Activated CD8-positive, alpha-beta memory T cell treated with anti-CD3 and anti-CD28 coated beads, Interleukin-2, amount 50 U/mL, for 24 hours (primary cell): ENCODE data around the gene ZFAND3.

Experiments
- DNase-seq: peaks from one replicate; pipeline ENCODE4 v3.0.0-alpha.2; 2020; ENCODE audit errors: extremely low read depth

ZFAND3 gene

DNA sequence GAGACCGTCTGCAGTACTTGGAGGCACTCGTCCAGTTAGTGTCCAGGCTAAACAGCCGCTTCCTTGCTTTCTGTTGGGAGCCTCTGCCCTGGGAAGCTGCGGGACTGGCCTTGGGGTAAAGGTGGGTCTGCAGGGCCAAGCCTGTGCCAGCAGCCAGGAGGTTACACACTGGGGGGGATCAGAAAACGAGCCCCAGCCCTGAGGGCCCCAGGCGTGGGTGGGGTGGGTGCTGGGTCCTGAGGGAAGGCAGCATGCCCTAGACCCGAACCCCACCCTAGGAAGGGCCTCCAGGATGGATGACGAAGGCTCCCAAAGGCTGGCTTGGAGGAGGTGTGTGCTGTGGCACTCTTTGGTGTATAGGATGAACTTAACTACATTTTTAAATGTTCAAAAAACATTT, 335.2 kb downstream of the ZFAND3 start:
- no peak for DNase-seq

DNA sequence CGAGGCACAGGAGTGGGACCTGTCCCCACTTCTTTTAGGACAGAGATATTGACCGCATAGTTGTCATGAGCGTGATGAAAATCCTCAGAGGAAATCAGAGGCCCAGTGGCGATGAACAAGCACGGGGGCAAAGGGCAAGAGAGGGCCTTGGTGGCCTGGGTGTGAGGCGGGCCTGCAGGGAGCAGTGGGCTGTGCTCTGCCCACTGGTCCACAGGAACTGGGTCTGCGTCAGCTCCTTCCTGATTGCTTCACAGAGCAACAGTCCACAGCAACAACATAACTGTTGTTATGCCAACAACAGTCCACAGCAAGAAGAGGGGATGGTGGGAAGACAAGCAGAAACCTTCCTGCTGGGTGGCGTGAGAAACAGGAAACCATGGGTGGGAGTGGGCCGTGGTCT, 335.6 kb downstream of the ZFAND3 start:
- DNase-seq: no peak

DNA sequence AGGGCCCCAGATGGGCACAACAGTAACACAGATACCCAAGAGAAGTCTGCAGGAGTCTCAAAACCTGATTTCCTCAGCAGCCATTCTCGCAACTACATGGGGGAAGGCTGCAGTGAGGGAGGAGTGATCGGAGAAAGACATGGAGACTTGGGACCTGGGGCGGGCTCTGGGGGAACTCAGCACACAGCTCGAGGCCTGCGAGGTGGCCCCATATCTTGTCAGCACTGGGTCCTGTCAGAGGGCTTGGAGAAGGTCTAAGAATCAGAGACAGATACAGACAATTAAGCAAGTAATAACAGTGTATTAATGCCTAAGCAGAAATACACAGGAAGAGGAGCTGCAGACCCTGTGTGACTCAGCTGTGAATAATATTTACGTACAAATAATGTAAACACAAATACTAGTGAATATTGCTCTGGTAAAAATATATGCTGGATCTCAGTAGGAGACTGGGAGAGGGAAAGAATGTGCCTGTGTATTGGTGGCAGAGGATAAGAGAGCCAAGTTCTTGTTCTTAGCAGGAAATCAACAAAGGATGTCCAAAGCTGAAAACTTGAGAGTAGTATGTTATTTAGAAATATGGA, 336.2 kb downstream of the ZFAND3 start:
- DNase-seq: no peak

DNA sequence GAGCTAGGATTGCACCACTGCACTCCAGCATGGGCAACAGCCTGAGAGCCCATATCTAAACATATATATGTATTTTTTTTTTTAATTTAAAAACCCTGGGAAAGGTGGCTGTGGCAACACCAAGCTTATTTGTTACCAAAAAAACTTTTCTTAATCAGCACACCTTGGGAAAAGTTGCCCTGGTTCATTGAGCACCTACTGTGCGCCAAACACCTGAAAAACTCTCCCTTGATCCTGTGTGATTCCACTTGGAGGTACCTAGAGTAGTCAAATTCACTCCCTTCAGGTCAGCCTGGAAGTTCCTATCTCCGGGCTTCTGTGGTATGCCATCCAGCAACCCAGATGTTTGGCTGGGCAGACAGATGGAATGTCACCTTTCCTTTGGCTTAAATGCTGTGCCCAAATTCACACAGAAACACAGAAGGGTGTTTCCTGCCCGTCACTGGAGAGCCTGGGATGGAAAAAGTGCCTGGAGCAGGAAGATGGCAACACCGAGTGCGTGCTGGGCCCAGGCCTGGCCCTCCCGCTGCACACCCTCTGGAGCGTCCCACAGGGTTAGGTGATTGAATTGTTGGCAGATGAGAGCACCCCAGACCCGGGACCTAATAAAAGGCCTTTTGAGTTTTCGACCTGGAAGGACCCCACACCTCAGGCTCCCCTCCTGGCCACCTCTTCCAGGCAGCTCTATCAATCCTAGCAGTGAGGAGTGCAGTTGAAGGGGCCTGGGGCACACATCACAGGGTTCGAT, 337.5 kb downstream of the ZFAND3 start:
- no peak for DNase-seq

DNA sequence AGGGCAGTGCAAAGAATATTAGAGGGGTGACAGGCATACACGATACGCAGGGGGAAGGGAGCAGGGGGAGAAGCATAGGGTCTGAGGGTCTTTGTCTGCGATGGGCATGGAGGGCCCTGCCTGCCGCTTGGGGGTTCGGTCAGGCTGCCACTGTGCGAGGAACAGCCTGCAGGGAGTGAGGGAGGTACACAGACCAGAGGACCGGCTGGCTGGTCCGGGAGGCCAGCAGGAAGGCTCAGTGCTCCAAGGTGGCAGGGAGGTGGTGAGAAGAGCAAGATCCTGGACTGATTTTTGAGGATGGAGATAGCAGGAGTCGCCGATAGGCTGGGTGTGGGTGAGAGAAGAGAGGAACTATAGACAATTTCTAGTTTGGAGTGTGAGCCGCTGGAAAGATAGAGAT, 338.4 kb downstream of the ZFAND3 start:
- DNase-seq: no peak

DNA sequence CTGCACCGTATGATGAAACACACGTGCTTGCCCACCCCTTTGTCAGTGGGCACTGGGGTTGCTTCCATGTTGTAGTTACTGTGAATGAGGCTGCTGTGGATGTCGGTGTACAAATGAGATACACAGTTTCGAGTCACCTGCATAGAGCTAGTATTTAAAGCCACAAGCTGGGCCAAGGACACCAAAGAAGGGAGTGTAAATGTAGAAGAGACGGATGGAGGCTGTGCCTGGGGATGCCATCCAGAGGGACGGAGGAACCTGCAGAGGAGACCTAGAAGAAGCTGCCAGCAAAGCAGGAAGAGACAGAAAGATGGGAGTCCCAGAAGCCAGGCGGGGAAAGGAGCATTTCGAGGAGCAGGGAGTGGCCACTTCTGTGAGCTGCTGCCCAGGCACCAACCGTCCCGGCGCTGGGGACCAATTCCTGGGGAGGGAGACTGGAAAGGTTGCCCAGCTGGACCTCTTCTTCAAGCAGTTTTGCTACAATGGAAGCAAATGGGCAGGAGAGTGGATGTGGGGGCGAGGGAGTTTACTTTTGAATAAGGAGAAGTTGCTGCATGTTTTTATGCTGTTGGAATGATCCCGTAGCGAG, 339.3 kb downstream of the ZFAND3 start:
- DNase-seq: no peak

DNA sequence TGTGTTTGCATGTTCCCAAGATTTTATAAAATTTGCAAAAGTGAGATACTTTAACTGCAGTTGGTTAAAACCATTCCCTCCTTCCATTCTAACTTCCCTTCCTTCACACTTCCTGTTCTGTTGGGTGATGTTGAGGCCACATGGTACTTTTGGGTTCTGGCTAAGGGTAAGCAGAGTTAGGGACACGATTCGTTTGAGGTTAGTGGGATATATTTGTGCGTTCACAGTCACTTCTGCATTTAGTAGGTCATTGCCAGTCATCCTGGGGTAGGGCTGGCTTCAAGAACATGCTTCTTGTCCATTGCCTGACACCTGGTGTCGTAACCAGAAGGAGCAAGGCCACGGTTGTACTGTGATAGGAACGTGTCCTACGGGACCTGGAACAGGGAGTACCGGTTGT, 340.1 kb downstream of the ZFAND3 start:
- DNase-seq: no peak

DNA sequence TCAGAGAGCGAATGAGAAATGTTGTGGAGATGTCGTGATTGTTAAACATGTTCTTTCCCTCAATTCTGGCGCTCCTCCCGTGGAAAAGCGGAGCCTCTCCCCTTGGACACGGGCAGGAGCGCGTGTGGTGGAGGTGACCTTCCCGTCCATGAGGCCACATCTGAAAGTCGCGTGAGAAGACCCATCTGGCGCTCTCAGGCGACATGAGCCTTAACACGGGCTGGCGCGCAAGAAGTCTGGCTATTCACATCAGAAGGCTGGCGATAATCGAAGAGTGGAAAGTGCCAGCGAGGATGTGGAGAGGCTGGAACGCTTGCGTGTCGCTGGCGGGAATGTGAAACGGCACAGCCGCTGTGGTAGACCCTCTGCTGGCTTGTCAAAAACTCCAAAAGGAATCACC, 341.3 kb downstream of the ZFAND3 start:
- no peak for DNase-seq

DNA sequence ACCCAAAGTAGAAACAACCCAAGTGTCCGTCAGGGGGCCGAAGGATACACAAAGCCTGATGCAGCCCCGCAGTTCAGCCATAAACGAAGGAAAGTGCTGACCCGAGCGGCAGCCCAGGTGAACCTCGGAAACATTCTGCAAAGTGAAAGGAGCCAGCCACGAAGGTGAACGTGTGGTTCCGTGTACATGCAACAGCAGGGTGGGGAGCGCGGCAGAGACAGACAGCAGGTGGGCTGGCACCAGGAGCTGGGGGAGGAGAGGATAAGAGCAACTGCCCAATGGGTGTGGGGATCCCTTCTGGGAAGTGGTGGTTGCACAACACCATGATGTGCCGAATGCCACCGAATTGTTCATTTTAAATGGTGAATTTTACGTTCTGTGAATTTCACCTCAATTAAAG, 341.8 kb downstream of the ZFAND3 start:
- DNase-seq: no peak

DNA sequence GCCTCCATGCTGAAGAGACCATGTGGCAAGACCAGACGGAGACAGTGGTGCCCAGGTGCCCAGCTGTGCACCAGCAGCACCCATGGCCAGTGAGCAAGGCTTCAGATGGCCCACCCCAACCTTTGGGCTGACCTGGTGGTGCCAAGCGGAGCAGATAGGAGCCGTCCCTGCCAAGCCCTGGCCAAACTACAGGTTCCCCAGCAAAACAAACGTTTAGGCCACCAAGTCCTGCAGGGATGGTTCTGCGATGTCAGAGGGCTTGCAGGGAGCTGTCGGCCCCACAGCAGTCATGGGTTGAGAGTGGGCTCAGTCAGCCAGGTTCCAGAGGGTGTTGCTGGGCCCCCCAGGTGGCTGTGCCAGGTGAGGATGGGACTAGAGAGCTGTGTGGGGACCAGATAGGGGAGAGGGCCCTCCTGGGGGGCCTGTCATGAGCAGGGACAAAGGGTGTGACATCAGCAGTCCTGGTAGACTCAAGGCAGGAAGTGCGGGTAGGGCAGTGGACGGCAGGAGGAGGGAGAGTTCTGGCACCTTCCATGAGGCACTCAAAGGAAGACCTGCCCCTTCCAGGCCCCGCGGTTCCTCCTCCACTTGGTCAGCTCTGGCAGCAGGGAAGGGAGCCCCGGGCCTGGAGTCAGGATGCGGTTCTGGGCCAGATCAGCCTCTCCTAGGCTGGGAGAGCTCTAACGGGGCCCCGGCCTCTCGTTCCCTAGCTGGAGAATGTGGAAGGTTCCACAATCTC, 342.4 kb downstream of the ZFAND3 start:
- no peak for DNase-seq

DNA sequence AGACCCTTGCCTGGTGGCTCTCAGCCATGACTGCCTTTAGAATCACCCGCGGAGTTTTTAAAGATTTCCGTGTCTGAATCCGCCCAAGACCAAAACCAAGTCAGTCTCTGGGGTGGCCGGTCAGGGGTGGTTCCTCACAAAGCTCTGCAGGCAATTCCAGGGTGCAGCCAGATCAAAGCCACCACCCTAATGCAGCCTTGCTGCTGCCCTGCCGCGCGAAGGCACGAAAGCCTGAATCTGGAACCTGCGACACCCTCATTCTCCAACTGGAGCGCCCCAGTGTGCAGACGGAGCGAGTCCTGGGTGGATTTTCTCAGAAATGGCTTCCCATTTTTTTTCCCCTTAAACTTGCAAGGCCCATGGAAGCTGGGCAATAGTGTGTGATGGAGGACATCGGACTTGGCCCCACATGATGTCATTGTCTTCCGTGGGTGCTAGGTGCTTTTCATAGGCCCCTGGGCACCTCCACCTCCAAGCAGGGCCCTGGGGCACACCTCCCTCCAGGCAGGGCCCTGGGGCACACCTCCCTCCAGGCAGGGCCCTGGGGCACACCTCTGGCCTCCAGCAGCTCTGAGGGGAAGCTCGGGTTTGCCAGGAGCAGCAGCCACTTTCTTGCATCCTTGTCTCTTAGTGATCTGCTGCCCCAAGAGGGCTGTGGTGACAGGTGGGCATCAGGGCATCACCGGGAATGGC, 343.1 kb downstream of the ZFAND3 start:
- DNase-seq: no peak

DNA sequence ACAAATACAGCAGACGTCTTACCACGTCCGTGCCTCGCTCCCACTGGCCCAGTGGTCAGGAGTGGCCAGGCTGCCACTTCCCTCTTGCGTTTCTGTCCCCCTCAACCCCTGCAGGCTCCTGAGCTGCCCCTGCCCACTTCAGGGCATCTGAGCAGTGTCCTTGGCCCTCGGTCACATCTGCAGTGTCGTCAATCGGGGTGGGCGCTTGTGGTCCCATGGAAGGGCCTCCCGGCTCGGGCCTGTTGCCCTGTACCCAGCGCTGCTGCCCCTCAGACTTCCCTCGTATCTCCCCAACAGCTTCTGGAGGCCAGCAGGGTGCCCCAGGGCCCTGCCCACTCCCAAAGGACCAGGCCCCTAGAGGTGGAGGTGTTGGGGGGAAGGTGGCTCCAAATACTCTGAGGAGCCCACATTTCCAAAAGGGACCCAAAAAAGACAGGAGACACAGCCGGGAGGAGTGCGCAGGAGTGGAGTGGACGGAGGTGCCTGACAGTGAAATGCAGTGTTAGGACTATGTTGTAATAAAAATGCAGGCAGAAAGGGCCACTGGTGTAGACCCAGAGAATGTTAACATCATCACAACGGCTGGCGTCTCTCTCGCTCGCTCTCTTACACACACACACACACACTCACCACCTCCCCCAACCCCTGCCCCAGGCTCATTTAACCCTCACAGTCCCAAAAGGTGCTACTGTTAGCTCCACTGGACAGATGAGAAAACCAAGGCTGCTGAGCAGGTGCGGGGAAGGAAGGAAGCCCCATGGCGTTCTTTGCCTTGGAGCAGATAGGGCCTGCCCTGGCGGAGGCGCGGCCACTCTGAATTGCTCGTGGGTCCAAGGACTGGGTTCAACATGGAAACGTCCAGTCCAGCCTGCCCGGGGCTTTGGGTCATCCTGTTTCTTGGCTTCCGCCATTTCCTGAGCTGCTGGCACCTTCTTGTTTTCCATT, 343.9 kb downstream of the ZFAND3 start:
- DNase-seq: no peak

DNA sequence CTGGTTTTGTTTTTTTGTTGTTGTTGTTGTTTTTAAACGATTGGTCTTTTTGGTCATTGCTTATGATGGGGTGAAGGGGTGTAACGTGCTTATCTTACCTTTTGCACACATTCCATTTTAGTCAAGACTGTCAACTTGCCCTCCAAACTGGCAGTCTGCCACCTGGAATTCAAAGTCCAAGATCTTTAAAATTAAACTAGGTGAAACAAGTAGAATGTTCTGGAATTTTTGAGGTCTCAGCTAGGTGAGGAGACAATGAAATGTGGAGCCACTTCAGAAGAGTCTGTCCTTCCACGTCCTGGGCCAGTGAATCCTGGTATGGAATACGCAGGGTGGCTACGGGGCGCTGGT, 344.6 kb downstream of the ZFAND3 start:
- no peak for DNase-seq

DNA sequence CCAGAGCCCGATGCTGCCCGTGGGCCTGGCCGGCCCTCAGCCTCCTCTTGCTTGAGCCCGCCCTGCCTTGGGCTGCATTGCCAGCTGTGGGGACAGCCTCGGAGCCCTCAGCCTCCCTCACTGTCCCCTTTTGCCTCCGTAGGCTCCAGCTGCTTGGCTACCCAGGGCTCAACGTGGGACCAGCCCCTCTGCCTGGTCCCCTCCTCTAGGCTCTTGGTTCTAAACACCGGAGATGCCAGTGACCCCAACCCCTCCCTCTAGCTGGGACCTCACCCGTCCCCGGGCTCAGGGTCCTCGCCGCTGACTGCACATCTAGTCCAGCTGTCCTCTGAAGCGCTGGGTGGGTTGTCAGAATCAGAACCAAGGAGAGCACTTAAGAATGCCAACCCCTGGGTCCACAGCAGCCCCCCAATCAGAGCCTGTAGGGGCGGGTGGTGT, 345.2 kb downstream of the ZFAND3 start:
- DNase-seq: no peak

DNA sequence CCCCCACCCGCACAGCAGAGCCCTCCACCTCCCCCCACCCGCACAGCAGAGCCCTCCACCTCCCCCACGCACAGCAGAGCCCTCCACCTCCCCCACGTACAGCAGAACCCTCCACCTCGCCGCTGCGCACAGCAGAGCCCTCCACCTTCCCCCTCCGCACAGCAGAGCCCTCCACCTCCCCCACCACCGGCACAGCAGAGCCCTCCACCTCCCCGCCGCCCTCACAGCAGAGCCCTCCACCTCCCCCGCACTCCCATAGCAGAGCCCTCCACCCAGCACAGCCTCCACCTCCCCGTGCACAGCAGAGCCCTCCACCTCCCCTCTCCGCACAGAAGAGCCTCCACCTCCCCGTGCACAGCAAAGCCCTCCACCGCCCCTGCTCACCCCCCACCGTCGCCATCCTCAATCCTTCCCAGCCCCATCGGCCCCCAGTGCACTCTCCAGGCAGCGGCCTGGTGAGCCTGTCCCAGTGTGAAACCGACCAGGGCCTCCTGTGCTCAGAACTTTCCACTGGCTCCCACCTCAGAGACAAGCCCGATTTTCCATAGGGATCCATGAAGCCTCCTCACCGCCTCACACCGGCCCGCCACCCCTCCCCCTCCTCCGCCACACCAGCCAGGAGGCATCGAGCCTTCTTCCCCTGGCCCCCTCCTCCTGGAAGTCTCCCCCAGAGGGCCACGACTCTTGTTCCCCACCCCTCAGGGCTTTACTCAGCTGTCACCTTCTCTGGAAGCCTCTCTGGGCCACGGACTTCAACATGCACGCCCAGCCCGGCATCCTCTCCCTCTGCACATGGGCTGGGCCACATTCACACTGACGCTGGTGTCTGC, 347.1 kb downstream of the ZFAND3 start:
- no peak for DNase-seq

DNA sequence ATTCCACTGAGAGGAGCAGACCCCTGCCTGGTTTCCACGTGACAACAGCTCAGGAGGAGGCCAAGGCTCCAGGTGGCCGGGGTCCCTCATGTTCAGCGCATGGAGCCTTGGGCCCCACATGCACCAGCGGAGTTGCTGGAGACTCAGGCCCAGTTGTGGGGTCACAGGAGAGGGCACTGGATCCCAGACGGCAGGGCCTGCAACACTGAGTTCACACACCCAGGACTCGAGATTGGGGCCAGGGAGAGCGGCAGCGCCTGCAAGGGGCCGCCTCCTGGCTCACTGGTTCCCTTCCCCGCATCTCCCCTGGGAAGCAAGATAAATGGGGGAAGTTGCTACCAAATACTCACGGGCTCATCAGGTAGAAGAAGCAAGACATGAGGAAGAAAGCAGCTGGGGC, 348.1 kb downstream of the ZFAND3 start:
- no peak for DNase-seq

DNA sequence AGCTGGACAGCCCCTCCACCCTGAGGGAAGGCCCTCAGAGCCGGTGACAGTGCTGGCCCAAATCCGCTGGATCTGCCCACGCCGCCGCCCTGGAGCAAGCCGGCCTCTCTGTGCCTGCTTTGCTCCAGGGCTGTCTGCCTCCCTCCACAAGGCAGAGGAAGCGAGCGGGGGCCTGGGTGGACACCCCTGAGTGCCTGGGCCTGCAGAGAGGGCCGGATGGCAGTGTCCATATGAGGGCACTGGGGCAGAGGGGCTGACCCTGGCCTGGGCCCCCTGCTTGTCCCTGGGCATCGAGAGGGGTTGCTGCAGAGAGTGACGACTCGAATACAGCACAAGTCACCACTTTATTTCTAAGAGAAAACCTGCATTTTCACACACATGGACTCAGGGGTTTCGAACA, 348.6 kb downstream of the ZFAND3 start:
- no peak for DNase-seq

DNA sequence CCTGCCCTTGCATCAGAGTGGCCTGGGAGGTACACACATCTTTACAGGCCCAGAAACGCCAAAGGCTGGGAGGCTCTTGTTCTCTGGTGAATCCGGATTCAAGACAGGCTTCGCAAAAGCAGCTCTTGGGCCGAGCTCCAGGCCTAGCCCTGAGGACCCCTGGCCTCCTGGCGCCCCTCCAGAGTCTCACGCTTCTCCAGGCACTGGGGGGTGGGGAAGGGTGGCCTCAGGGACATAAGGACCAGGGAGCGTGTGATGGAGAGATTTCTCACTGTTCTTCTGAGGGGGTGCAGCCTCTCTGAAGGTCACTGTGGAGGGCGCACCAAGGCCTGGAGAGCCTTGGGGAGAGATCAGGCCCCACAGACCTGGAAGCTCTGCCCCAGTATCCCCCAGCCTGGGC, 349.2 kb downstream of the ZFAND3 start:
- no peak for DNase-seq

DNA sequence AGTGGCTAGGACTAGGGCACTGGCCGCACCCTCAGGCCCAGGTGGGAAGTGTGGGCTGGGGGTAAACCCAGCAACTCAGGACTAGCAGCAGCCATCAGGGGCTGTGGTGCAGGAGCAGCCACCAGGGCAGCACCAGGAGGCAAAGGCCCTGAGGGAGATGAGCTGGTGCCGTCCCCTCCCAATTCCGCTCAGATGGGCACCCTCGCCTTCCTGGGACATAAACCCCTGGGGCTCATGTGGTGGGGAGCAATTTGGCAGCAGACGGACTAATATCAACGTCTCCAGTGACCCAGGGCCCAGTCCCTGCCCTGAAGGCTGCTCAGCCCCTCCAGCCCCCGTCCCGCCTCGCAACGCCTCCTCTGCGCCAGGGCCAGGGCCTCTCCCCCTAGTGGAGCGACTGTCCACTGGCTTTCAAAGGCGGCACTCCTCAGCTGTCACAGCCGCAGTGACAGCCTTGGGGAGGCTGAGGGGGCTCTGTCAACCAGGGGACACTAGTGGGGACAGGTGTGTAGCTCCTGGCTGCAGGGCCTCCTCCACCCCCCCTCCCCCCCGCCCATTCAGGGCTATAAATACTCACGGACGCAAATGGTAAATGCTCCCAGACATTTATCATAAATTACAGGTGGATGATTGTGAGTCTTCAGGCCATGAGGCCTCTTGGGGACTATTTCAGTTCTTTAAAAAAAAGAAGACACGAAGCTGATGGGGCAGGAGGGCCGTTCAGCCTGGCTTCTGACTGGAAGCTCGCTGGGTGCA, 349.9 kb downstream of the ZFAND3 start:
- DNase-seq: no peak
